Measurements from ENCODE around the gene SLC22A4. TPM values are rescaled to one million over a fixed set of nuclear protein-coding genes. Genes with fewer than 3 reads are reported as not detected.

Gene SLC22A4
- total RNA-seq, 1 donor from 2014 or later, result 5.4 TPM

GRCh38 chr5:132273631-132274030 lies 20.6 kb upstream of the SLC22A4 start:
- DNase-seq (ENCODE audit: low spot score), result no peak

- peak; percentile 67 for DNase-seq (ENCODE audit: low spot score)
Measured at GRCh38 chr5:132274050-132274792, 20.0 kb upstream of the SLC22A4 start.

GRCh38 chr5:132275367-132276220 lies 18.6 kb upstream of the SLC22A4 start:
- DNase-seq (ENCODE audit: low spot score), result peak; percentile 39

- peak; percentile 35 for DNase-seq (ENCODE audit: low spot score)
Measured at GRCh38 chr5:132277256-132277655, 16.9 kb upstream of the SLC22A4 start.

GRCh38 chr5:132277971-132278853 lies 16.0 kb upstream of the SLC22A4 start:
- peak; percentile 86 for DNase-seq (ENCODE audit: low spot score)

- peak; percentile 41 for DNase-seq (ENCODE audit: low spot score)
Measured at GRCh38 chr5:132279801-132280200, 14.4 kb upstream of the SLC22A4 start.

GRCh38 chr5:132280371-132281240 lies 13.6 kb upstream of the SLC22A4 start:
- peak; percentile 82 for DNase-seq (ENCODE audit: low spot score)

GRCh38 chr5:132281856-132282614 lies 12.2 kb upstream of the SLC22A4 start:
- peak; percentile 51 for DNase-seq (ENCODE audit: low spot score)

GRCh38 chr5:132283423-132284043 lies 10.7 kb upstream of the SLC22A4 start:
- DNase-seq (ENCODE audit: low spot score), result no peak

GRCh38 chr5:132289097-132289496 lies 5.1 kb upstream of the SLC22A4 start:
- no peak for DNase-seq (ENCODE audit: low spot score)

GRCh38 chr5:132291026-132291425 lies 3.2 kb upstream of the SLC22A4 start:
- DNase-seq (ENCODE audit: low spot score), result no peak

- peak; percentile 96 for DNase-seq (ENCODE audit: low spot score)
Measured at GRCh38 chr5:132293066-132293991, 865 bp upstream of the SLC22A4 start.

GRCh38 chr5:132294728-132295504 lies 722 bp downstream of the SLC22A4 start:
- no peak for DNase-seq (ENCODE audit: low spot score)

- DNase-seq (ENCODE audit: low spot score), result no peak
Measured at GRCh38 chr5:132295505-132296411, 1.6 kb downstream of the SLC22A4 start.

- DNase-seq (ENCODE audit: low spot score), result no peak
Measured at GRCh38 chr5:132296412-132297016, 2.3 kb downstream of the SLC22A4 start.

All from mesenteric fat pad (tissue), 1 donor.